ENCODE measurements around the gene CPSF4. TPM values are rescaled to one million over a fixed set of nuclear protein-coding genes. Genes with fewer than 3 reads are reported as not detected.

Gene CPSF4
- total RNA-seq, 1 experiment from 2014 or later = 98.2 TPM

DNA sequence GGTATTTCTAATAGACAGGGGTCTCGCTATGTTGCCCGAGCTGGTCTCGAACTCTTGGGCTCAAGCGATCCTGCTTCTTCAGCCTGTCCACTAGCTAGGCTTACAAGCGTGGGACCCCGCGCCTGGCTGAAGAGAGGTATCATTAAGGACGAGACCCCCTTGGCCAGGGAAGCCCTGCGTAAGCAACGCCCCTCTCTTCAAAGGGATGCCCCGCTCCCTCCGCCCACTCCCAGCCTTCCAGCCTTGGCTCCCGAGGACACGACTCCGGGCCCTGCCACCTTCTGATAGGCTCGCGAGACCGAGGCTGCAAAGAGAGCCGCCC, 65.5 kb downstream of the CPSF4 start:
- H2BK120ac ChIP-seq (ENCODE audit: low read depth, low read length, poor library complexity, severe bottlenecking) = no peak overlapping the region
- H3K4me1 ChIP-seq (ENCODE audit: insufficient read depth, low read length) = no peaks in the 10 kb centered on the region; the same call in 1 of the 2 replicates
- peaks cover 19% of the 10 kb centered on the region for H3K23me2 ChIP-seq (ENCODE audit: insufficient read length, low read depth, low read length, poor library complexity, severe bottlenecking)
- H3K18ac ChIP-seq (ENCODE audit: insufficient read length, low read depth, low read length) = no peak overlapping the region
- H3K79me1 ChIP-seq (ENCODE audit: insufficient read depth, low read depth, low read length, poor library complexity, severe bottlenecking) = peaks cover 8% of the 10 kb centered on the region
- H4K91ac ChIP-seq (ENCODE audit: insufficient read length, low read depth, low read length) = no peak overlapping the region
- H3K9me3 ChIP-seq (ENCODE audit: control insufficient read depth, low read depth, low read length) = no peaks in the 10 kb centered on the region
- H4K8ac ChIP-seq (replicated peaks; ENCODE audit: insufficient read length, low read depth, low read length) = no peak overlapping the region
- H3T11ph ChIP-seq (ENCODE audit: low read length) = no peak overlapping the region
- TF ChIP-seq, protein P1, sequence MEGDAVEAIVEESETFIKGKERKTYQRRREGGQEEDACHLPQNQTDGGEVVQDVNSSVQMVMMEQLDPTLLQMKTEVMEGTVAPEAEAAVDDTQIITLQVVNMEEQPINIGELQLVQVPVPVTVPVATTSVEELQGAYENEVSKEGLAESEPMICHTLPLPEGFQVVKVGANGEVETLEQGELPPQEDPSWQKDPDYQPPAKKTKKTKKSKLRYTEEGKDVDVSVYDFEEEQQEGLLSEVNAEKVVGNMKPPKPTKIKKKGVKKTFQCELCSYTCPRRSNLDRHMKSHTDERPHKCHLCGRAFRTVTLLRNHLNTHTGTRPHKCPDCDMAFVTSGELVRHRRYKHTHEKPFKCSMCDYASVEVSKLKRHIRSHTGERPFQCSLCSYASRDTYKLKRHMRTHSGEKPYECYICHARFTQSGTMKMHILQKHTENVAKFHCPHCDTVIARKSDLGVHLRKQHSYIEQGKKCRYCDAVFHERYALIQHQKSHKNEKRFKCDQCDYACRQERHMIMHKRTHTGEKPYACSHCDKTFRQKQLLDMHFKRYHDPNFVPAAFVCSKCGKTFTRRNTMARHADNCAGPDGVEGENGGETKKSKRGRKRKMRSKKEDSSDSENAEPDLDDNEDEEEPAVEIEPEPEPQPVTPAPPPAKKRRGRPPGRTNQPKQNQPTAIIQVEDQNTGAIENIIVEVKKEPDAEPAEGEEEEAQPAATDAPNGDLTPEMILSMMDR (conservative IDR thresholded peaks at IDR 0.05) = no peak
- no peak overlapping the region for H3K9ac ChIP-seq (ENCODE audit: extremely low read depth, insufficient read length, low read length)
- no peak overlapping the region for H2BK15ac ChIP-seq (ENCODE audit: low read depth, low read length)
- H3K27me3 ChIP-seq (ENCODE audit: insufficient read depth, low read length) = no peaks in the 10 kb centered on the region
- WGBS (ENCODE audit: extremely low coverage, insufficient read length, low lambda C conversion rate) = no CpG with 5 or more reads among the region's 19 CpGs
- Mint-ChIP-seq H3K4me1 (peaks cover 13 to 23% of the 10 kb centered on the region in 2 experiments), H3K27ac (peak overlapping the region; percentile 98 to 99 (median 98)), H3K36me3 (ENCODE audit: insufficient read depth in 1 of 3, low read depth in 3 of 3) (peaks cover 6 to 16% (median 7%) of the 10 kb centered on the region in 3 experiments; a peak in 6 of 7 replicates), H3K27me3 (ENCODE audit: low read depth) (no peaks in the 10 kb centered on the region), H3K4me3 (peak overlapping the region; percentile 93 to 94), H3K9me3 (no peaks in the 10 kb centered on the region; a peak in 2 of 5 replicates)
- H3K27ac ChIP-seq (ENCODE audit: insufficient read length, low read depth, low read length) = no peak overlapping the region
- H2AFZ ChIP-seq (ENCODE audit: low read length) = no peak overlapping the region
- H3K14ac ChIP-seq (ENCODE audit: insufficient read depth, low read length) = no peak overlapping the region
- no peak overlapping the region for H3K56ac ChIP-seq (ENCODE audit: insufficient read length, low read depth, low read length)
- H2BK12ac ChIP-seq (ENCODE audit: insufficient read length, low read depth, low read length) = no peak overlapping the region
- H2BK20ac ChIP-seq (ENCODE audit: low read depth, low read length, poor library complexity, severe bottlenecking) = no peak overlapping the region
- H2AK5ac ChIP-seq (ENCODE audit: insufficient read length, low read length) = no peak overlapping the region
- H4K20me1 ChIP-seq (ENCODE audit: control insufficient read depth, insufficient read depth, insufficient read length) = no peaks in the 10 kb centered on the region
- H3K4ac ChIP-seq (ENCODE audit: low read depth, low read length) = no peak overlapping the region
- H2BK5ac ChIP-seq (ENCODE audit: insufficient read length, low read length) = no peak overlapping the region
- peaks cover 13% of the 10 kb centered on the region; the same call in 1 of the 2 replicates for H3K79me2 ChIP-seq (ENCODE audit: insufficient read depth, low read length)
- no peak overlapping the region for H4K5ac ChIP-seq (ENCODE audit: insufficient read length, low read depth, low read length)
- H3K23ac ChIP-seq (ENCODE audit: insufficient read length, low read depth, low read length) = no peak overlapping the region
- H3K4me2 ChIP-seq (ENCODE audit: insufficient read depth, insufficient read length, low read length) = peak overlapping the region; percentile 97
- DNase-seq = peak; percentile 100

Measured in H9 (cell line).